HL-60/S4 treated with phorbol 12-myristate 13-acetate at 8.2 ng/mL for 4 days and 3 days (cell line): ENCODE measurements around the gene HOXB3.
"Not testable (repeated sequence)": the region's sequence is repeated elsewhere in the genome, so short reads cannot be mapped to it uniquely, and the experiment has no call there.

Experiments used
- in situ Hi-C: fragments of 300-500 bp; cut with MboI; formaldehyde crosslinking; loops from 2 replicates; pipeline ENCODE4 v1.15.0; 2022; ENCODE audit warnings: low sequenced_read_pairs

Gene HOXB3

GRCh38 chr17:48510381-48510760 lies 79.7 kb downstream of the HOXB3 start:
- in situ Hi-C loops, result no loop called here

DNA sequence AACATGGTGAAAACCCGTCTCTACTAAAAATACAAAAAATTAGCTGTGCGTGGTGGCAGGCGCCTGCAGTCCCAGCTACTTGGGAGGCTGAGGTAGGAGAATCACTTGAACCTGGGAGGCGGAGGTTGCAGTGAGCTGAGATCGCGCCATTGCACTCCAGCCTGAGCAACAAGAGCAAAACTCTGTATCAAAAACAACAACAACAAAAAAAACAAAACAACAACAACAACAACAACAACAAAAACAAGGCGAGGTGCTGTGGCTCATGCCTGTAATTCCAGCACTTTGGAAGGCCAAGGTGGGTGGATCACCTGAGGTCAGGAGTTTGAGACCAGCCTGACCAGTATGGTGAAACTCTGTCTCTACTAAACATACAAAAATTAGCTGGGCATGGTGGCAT lies 80.3 kb downstream of the HOXB3 start:
- in situ Hi-C loops, result not testable (repeated sequence)

- in situ Hi-C loops, result no loop called here
These were observed 83.8 kb downstream of the HOXB3 start for GRCh38 chr17:48506246-48506645.

GRCh38 chr17:48505788-48506187 lies 84.3 kb downstream of the HOXB3 start:
- in situ Hi-C loops, result no loop called here

DNA sequence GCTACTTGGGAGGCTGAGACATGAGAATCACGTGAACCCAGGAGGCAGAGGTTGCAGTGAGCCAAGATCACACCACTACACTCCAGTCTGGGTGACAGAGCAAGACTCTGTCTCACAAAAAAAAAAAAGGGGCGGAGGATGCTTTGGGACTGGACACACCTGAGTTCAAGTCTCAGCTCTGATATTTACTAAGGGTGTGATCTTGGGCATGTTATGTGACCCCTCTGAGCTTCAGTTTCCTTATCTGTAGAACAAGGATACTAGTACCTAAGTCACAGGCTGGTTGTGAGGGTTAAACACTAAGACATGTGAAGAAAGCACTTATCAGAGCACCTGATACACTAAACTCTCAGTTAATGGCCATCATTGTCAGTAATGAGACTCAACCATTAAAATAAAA lies 85.1 kb downstream of the HOXB3 start:
- in situ Hi-C loops, result no loop called here

GRCh38 chr17:48503747-48504146 lies 86.3 kb downstream of the HOXB3 start:
- in situ Hi-C loops, result no loop called here

- in situ Hi-C loops, result no loop called here
These were observed 87.1 kb downstream of the HOXB3 start for GRCh38 chr17:48502901-48503300.

DNA sequence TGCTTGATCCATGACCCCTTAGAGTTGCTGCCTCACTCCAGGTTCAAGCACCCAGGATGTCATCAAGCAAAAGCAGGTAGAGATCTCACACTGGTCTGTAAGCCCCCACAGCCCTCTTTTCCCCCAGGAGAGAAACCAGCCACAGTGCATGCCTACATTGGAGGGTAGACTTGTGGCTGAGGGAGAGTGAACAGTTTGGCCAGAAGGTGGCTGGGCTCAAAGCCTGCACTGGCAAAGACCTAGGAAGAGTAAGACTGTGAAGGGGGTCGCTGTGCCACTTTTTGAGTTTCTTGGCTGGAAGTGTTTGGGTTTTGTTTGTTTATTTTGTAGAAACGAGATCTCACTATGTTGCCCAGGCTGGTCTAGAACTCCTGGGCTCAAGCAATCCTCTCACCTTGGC lies 87.7 kb downstream of the HOXB3 start:
- in situ Hi-C loops, result no loop called here

- in situ Hi-C loops, result no loop called here
These were observed 89.3 kb downstream of the HOXB3 start for GRCh38 chr17:48500435-48501426.

- in situ Hi-C loops, result no loop called here
These were observed 90.2 kb downstream of the HOXB3 start for GRCh38 chr17:48499735-48500434.

GRCh38 chr17:48499248-48499647 lies 90.8 kb downstream of the HOXB3 start:
- in situ Hi-C loops, result no loop called here
